Astrocyte (in vitro differentiated cells and primary cell): ENCODE measurements around the gene APBB2.

ENCODE experiments used
- CTCF ChIP-seq: IDR thresholded peaks from 2 replicates; pipeline ENCODE4 v1.5.1; 2011; ENCODE audit warnings: low read depth, mild to moderate bottlenecking, inconsistent platforms, low read length, moderate library complexity; ENCODE audit not compliant: insufficient read depth
- EZH2 ChIP-seq: IDR thresholded peaks from 2 replicates; pipeline ENCODE4 v1.6.1; 2012; ENCODE audit warnings: mild to moderate bottlenecking, low read length, inconsistent platforms; ENCODE audit not compliant: insufficient read depth

- TF ChIP-seq CTCF (no peak), EZH2 (no peak)
Measured at GRCh38 chr4:41262198-41262597, 47.9 kb upstream of the APBB2 start.
